ENCODE measurements around the gene UGT1A9. TPM values are rescaled to one million over a fixed set of nuclear protein-coding genes. Genes with fewer than 3 reads are reported as not detected.

Gene UGT1A9
- total RNA-seq, 1 donor, result under 0.01 TPM

DNA sequence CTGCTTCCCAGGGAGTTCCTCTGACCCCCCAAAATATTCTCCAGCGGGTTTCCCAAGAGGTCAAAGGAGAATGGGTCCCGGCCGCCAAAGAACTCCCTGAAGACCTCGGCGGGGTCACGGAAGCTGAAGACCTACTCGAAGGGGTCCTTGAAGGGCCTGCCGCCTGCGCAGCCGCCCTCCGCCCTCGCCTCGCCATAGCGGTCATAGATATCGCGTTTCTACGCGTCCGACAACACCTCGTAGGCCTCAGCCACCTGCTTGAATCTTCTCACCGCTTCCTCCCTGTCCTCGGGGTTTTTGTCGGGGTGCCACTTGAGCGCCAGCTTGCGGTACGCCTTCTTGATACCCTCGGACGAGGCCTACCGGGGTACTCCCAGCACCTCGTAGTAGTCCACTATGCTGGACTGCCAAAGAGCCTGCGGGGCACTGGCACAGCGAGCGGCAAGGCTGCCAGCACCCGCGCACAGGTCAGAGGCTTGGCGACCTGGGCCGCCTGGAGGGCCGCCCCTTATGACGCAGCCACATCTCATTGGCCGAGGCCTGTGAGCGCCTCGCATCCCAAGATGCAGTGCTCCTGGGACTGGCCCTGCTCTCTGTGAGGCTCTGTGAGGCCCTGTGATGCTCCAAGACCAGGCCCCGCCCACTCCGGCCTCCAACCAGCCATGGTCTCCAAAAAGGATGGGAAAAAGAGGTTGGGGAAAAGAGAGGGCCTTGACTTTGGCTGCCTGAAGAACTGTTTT is 83.3 kb downstream of the UGT1A9 start:
- DNase-seq (ENCODE audit: low read depth in 2 of 3, low spot score in 2 of 3), result no peak

DNA sequence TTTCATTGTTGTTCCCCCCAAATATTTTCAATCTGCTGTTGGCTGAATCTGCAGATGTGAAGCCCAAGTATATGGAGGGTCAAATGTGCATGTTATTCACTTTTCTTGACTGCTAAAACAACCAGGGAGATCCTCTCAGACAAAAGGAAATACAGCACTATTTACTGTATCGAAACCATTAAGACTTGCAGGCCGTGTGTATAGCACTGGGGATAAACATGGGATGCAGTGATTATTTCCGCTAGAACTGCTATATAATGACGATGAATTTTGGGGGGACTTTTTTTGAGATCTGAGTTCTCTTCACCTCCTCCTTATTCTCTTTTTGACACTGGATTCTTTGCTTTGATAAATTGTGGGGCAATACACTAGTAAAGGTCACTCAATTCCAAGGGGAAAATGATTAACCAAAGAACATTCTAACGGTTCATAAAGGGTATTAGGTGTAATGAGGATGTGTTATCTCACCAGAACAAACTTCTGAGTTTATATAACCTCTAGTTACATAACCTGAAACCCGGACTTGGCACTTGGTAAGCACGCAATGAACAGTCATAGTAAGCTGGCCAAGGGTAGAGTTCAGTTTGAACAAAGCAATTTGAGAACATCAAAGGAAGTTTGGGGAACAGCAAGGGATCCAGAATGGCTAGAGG is 84.9 kb downstream of the UGT1A9 start:
- DNase-seq (ENCODE audit: low read depth in 2 of 3, low spot score in 2 of 3), result no peak

DNA sequence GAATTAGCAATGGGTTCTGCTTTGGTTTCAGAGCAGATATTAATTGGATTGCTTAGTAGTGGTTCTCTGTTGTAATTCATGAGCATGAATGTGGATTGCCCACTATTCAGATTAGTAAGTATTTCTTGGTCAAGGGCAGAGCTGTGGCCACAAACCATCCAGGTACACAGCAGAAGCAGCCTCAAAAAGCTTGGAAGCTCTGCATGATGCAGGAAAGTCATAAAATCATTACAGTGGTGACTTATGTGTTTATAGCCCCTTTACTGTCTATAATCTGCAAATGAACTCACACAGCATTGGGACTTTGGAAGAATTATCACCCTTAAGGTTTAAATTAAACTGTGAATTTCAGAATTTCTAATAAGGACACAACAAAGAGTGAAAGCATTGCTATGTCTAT is 86.4 kb downstream of the UGT1A9 start:
- no peak for DNase-seq (ENCODE audit: low read depth in 2 of 3, low spot score in 2 of 3)

DNA sequence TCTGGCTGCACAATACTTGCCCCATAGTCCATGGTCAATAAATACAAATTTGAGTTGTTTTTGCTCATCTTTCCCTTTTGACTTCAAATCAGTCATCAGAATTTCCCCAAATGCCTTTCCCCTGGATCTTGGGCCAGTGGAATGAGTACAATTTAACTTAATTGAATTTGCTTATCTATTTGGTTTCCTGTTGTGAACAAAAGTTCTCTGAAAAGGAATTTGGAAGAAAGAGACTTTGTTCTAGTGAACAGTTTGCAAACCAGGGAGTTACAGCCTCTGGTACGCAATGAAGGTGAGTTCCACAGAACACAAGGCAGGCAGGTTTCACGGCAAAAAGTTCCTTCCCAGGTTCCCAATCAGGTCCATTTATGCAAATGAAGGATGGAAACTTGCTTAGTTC is 87.2 kb downstream of the UGT1A9 start:
- no peak for DNase-seq (ENCODE audit: low read depth in 2 of 3, low spot score in 2 of 3)

DNA sequence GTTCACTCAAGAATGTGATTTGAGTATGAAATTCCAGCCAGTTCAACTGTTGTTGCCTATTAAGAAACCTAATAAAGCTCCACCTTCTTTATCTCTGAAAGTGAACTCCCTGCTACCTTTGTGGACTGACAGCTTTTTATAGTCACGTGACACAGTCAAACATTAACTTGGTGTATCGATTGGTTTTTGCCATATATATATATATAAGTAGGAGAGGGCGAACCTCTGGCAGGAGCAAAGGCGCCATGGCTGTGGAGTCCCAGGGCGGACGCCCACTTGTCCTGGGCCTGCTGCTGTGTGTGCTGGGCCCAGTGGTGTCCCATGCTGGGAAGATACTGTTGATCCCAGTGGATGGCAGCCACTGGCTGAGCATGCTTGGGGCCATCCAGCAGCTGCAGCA is 88.3 kb downstream of the UGT1A9 start, which contains the start of gene UGT1A1:
Gene UGT1A1 (plus strand): TSS at position 228 of the 400 bp plus-strand sequence. CDS start 18 bp downstream, at position 246.
- no peak for DNase-seq (ENCODE audit: low read depth in 2 of 3, low spot score in 2 of 3)

DNA sequence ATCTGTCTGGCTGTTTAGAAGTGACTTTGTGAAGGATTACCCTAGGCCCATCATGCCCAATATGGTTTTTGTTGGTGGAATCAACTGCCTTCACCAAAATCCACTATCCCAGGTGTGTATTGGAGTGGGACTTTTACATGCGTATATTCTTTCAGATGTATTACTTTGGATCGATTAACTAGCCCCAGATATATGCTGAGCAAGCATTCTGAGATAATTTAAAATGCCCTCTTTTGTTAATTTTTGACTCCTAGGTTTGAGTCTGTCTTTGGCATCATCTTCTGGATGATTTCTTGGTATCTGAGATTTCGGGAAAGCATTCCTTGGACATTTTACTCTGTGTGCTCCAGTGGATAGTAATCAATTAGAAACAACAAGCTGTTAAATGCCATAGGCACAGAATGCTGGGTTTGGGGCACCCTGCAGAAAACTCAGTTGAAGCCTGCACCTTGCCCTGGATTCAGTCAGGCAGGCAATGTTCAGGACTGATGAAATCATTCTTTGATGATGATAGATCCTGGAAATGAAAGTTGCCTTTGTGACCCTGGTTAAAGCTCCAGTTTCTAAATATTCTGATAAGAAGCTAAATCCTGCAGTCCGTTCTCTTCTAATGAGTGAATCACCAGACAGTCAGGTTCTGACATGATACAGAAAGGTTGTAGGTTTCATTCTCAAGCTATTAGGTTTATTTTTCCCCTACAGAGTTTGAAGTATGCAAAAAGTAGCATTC is 89.5 kb downstream of the UGT1A9 start:
- no peak for DNase-seq (ENCODE audit: low read depth in 2 of 3, low spot score in 2 of 3)

DNA sequence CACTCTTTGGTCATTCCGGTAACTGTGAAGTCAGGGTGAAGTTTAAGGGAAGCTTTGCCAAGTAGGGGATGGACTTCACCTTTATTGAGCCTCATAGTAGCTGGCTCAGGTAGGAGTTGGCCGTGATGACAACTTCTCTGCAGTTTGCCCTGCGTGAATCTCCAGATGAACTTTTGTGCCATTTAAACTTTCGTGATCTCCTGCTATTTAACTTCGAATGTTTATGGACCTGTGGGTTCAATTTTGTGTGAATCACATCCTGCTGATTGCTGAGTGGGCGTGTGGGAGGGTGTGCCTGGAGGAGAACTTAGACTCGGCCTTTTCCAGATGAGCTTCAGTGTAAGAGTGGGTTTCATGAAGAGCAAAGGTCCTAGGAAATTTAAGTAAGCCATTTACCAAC is 92.6 kb downstream of the UGT1A9 start:
- DNase-seq (ENCODE audit: low read depth in 2 of 3, low spot score in 2 of 3), result no peak

DNA sequence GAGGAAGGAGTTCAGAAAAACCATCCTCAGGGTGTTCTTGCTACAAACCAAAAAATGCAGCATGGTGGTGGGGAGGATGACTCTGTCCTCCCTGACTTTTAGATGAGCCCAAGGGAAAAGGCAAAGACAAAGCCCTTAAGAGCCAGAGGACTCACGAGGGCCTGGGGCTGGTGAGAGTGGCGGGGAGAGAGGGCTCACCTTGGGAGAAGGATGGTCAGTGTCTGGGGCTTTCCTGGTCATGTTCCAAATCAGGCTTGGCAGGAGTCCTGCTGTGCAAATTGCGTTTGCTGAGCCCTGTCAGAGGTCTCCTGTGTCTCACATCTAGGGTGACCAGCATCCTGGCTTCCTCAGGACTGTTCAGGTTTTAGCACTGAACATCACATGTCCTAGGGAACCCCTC is 93.1 kb downstream of the UGT1A9 start:
- DNase-seq (ENCODE audit: low read depth in 2 of 3, low spot score in 2 of 3), result no peak

DNA sequence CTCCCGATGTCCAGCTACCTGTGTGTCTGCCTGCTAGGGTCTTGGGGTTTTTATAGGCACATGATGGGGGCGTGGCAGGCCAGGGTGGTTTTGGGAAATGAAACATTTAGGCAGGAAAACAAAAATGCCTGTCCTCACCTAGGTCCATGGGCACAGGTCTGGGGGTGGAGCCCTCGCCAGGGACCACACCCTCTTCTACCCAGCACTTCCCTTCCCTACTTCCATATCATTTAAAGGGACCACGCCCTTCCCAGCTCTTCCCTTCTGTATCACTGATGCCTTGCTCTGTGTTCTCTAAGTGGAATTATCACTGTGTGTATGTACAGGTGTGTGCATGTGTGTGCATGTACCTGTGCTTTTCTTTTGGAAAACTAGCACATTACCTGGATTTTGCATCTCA is 94.7 kb downstream of the UGT1A9 start:
- no peak for DNase-seq (ENCODE audit: low read depth in 2 of 3, low spot score in 2 of 3)

DNA sequence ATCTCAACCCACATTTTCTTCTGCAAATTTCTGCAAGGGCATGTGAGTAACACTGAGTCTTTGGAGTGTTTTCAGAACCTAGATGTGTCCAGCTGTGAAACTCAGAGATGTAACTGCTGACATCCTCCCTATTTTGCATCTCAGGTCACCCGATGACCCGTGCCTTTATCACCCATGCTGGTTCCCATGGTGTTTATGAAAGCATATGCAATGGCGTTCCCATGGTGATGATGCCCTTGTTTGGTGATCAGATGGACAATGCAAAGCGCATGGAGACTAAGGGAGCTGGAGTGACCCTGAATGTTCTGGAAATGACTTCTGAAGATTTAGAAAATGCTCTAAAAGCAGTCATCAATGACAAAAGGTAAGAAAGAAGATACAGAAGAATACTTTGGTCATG is 96.4 kb downstream of the UGT1A9 start:
- no peak for DNase-seq (ENCODE audit: low read depth in 2 of 3, low spot score in 2 of 3)

DNA sequence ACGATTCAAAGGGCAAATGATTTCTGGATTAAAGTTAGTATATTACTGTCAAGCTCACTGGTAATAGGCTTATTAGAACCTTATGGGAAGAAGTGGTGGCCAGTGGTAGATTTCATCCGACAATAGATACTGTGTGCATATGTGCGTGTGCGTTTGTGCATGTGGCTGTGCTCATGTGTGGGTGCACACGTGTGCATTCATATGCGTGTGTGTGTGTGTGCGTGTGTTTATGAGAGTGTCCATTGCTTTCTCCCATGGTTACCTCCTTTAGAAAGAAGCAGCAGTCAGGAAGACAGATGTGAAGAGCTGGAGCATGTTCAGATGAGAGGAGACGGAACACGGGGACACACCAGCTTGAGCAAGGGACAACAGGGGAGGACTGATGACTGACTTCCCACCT is 97.6 kb downstream of the UGT1A9 start:
- no peak for DNase-seq (ENCODE audit: low read depth in 2 of 3, low spot score in 2 of 3)

DNA sequence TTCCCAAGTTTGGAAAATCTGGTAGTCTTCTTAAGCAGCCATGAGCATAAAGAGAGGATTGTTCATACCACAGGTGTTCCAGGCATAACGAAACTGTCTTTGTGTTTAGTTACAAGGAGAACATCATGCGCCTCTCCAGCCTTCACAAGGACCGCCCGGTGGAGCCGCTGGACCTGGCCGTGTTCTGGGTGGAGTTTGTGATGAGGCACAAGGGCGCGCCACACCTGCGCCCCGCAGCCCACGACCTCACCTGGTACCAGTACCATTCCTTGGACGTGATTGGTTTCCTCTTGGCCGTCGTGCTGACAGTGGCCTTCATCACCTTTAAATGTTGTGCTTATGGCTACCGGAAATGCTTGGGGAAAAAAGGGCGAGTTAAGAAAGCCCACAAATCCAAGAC is 100.5 kb downstream of the UGT1A9 start:
- no peak for DNase-seq (ENCODE audit: low read depth in 2 of 3, low spot score in 2 of 3)

DNA sequence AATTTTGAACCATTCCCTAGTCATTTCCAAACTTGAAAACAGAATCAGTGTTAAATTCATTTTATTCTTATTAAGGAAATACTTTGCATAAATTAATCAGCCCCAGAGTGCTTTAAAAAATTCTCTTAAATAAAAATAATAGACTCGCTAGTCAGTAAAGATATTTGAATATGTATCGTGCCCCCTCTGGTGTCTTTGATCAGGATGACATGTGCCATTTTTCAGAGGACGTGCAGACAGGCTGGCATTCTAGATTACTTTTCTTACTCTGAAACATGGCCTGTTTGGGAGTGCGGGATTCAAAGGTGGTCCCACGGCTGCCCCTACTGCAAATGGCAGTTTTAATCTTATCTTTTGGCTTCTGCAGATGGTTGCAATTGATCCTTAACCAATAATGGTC is 100.9 kb downstream of the UGT1A9 start:
- no peak for DNase-seq (ENCODE audit: low read depth in 2 of 3, low spot score in 2 of 3)

DNA sequence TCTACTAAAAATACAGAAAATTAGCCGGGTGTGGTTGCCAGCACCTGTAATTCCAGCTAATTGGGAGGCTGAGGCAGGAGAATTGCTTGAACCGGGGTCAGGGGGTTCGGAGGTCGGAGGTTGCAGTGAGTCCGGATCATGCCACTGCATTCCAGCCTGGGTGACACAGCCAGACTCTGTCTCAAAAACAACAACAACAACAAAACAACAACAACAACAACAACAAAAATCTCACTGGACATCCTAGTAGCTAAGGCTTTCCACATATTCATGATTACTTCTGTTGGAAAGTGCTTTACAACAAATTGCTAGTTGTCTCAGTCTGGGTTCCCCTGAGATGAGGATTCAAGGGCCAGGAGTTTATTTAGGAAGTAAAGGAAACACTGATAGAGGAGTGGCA is 102.2 kb downstream of the UGT1A9 start:
- no peak for DNase-seq (ENCODE audit: low read depth in 2 of 3, low spot score in 2 of 3)

DNA sequence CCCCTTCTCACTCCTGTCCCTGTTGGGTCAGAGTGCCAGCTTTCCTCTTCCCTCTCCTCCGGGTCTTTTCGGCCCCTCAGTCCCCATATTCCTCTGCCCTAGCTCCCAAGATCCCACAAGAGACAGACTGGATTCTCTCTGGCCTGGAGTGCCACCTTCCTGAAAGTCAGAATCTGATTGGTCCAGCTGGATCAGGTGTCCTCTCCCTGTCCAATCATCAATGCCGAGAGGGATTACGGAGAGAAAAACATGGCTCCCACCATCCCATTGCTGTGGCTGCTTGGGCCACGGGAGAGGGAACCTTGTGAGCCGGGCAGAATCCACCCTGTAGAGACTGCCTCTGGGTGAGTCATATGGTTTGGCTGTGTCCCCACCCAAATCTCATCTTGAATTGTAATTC is 103.7 kb downstream of the UGT1A9 start:
- DNase-seq (ENCODE audit: low read depth in 2 of 3, low spot score in 2 of 3), result no peak

DNA sequence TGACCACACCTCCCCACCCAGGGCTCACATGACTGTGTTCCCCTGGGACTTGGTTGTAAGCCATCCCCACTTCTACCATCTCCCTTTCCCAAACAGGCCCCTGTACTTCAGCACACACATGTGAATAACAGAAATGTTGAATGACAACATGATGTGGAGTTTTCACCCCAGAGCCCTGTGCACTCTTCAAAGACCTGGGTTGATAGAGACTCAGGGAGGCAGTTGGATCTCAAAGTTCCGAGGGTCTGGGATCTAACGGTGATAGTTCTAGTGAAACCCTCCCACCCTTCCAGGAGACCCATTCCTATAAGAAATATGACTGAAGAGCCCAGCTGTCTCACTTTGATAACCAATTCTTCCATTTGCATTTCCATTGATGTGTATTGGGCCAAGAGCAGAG is 106.3 kb downstream of the UGT1A9 start, which contains the start of gene MROH2A:
Gene MROH2A (plus strand): TSS at position 301 of the 400 bp plus-strand sequence. CDS start 1,029 bp downstream, outside the sequence.
- DNase-seq (ENCODE audit: low read depth in 2 of 3, low spot score in 2 of 3), result no peak

DNA sequence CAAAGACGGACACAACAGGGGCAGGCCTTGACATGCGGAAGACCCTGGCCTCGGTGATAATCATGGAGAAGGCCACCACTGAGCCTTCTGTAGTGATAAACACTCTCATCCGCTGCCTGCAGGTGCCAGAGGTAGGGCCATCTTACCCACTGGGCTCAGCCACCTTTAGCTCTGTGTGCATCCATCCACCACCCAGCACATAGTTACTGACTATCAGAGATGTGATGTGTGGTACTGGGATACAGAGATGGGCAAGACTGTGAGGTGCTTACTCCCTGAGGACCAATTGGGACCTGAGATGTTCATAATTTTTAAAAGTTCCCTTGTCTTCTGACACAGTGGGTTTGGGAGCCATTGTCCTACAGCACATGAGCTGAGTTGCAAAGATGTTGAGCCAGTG is 108.0 kb downstream of the UGT1A9 start:
- no peak for DNase-seq (ENCODE audit: low read depth in 2 of 3, low spot score in 2 of 3)

DNA sequence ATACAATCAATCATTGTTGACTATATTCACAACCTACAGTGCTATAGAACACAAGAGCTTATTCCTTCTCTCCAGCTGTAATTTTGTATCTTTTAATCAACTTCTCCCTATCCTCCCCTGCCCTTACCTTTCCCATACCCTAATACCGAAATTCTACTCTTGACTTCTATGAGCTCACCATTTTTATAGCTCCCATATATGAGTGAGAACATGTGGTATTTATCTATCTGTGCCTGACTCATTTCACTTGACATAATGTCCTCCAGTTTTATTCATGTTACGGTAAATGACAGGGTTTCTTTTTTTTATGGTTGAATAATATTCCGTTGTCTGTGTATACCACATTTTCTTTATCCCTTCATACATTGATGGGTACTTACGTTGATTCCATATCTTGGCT is 109.1 kb downstream of the UGT1A9 start:
- DNase-seq (ENCODE audit: low read depth in 2 of 3, low spot score in 2 of 3), result no peak

DNA sequence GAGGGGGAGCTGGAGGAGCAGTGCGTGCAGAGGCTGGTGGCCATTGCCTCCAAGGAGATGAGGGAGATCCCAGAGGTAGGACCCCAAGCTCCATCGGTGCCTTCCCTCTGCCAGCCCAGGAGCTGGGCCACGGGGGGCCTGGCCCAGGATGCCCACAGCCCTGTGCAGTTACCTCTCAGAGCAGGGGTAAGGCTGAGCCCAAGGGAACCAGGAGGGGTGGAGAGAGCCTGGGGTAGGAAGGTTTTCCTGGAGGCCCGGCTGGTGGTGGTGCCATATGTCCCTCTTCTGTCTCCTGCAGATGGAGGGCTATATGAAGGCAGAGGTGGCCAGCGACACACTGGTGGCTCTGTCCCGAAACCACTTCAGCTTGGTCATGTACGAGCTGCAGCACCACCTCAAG is 117.9 kb downstream of the UGT1A9 start:
- DNase-seq (ENCODE audit: low read depth in 2 of 3, low spot score in 2 of 3), result no peak

DNA sequence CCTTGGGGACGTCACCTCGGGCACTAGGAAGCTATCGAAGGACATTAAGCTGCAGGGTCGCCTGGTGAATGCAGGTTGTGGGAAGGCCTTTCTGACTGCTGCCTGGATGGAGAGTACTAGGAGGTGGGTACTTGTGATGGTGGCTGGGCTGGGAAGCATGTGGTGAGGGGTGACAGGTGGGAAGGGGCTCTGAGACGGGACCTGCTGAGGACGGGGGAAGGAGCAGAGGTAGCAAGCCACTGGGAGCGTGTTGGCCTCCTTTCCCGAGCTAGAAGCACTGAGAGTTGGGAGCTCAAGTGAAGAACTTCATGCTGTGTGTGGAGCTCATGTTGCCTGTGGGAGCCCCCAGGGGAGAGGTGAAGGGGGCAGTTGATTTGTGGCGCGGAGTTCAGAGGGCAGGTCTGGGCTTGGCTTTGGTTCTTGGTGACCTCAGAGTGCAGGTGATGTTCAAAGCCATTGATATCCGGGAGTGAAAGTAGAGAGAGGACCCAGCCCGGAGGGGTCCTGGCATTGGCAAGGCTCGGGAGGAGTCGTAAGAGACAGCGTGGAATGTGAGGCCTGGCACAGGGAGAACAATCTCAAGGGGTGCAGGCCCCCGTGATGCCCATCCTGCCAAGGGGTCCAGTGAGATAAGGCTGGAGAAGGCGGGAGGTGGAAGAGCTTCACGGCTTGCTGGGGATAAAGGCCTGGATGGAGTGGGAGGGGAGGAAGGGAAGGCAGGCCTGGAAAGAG is 119.6 kb downstream of the UGT1A9 start:
- DNase-seq (ENCODE audit: low read depth in 2 of 3, low spot score in 2 of 3), result no peak

DNA sequence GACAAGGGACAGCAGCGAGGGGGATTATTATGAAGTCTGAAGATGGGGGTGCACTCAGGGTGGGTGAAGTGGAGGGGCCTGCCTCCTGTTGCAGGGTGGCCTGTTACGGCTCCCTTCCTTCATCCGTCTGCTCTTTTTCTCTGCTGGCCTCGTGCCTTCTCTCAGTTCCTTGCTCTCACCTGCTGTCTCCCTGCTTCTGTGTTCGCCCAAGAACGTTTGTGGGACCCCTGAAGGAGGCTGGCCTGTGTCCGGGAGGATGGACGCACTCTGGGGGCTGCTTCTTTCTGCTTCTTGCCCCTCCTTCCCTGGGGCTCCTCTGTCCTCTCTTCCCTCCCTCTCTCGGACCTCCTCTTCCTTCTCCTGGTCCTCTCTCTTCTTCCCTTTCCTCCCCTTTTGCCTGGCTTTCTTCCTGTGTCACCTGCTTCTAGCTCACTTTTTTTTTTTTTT is 120.2 kb downstream of the UGT1A9 start:
- no peak for DNase-seq (ENCODE audit: low read depth in 2 of 3, low spot score in 2 of 3)
